Colon (tissue), 2 donors: ENCODE results near the gene HSPE1.
"Not testable (repeated sequence)": the region's sequence is repeated elsewhere in the genome, so short reads cannot be mapped to it uniquely, and the experiment has no call there.

ENCODE experiments used
- FAIRE-seq: peaks from 2 replicates; lab custom pipeline; 2012; peaks lifted over from hg19 to GRCh38; lab: Jason Lieb, UNC
- donor health status: control.
- donor health status: control.

Gene HSPE1

GRCh38 chr2:197499594-197500502 lies at the start of gene HSPE1, which contains the start of gene HSPD1:
Gene HSPE1, plus strand, starts transcription at chr2:197500379. Its CDS starts 58 bp downstream, at chr2:197500437.
Gene HSPD1, minus strand, starts transcription at chr2:197499840. Its CDS starts 992 bp downstream, at chr2:197498848.
- no peak for FAIRE-seq

GRCh38 chr2:197450465-197450864 lies 49.7 kb upstream of the HSPE1 start:
- FAIRE-seq = no peak

- not testable (repeated sequence) for FAIRE-seq
Observed at GRCh38 chr2:197450935-197451358, 49.2 kb upstream of the HSPE1 start.

DNA sequence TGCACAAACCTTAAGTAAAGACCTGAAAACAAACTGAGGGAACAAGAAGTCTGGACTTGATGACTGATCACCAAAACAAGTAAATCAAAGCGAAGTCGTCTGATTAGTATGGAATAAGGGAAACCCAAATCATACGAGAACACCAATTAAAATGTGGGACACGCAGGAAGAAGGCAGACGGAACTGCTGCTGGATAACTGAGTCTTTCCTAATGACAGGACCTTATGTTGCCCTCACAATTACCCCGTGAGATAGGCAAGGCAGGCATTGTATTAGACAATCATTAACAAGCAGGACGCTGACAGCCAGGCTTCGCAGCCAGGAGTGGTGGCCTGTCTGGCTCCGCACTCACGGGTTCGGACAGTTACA lies 47.4 kb upstream of the HSPE1 start:
- FAIRE-seq = no peak

DNA sequence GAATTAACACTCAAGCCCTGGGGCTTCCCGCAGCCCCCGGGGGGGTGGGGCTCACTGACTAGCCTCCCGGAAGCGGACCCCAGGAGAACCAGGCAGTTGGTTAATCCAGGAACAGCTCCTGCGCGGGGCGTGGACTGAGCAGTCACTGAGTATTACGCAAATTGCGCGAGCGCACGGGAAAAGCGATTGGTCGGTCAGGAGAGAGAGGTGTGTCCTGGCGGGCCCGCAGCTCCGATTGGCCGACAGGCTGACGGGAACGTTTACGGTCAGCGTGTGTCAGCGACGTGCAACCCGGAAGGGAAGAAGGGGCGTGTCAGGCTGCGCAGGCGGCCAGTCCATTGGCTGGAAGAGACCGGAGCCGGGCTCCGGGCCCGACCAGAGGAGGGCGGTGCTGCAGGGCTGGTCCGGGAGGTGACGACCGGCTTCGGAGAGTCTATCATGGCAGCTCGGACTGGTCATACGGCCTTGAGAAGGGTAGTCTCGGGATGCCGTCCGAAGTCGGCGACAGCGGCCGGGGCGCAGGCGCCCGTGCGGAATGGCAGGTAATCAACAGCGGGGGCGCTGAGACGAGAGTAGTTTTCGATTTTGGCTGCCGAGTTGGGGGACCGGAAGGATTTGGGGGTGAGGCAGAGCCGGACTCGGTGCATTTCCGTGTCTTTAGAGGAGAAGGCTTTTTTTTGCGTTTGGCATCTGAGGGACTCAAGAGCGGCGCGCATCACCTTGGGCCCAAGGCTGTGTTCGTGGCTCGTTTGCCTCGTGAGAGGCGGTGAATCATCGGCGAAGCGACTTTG lies 46.9 kb upstream of the HSPE1 start, which contains the start of gene COQ10B:
COQ10B (plus strand) TSS at position 430 of the 791 bp plus-strand sequence; CDS start at position 439, 9 bp downstream.
- FAIRE-seq = no peak

GRCh38 chr2:197453914-197454398 lies 46.2 kb upstream of the HSPE1 start:
- FAIRE-seq = no peak

DNA sequence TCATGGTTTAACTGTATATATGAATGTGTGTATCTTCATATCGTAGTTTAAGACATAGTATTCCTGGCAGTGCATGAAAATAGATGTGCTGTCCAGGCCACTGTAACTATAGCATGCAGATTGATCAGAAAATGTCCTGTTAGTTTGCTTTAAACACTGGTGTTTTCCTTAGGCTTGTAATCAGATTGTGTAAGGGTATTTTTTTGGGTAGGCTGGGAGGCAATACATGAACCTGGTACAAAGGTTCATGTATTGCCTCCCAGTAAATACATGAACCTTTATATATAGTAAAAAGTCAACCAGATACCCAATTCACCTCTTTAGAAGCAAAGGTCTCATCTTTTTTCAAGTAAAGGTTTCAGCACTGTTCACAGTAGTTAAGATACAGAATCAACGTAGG lies 45.3 kb upstream of the HSPE1 start:
- FAIRE-seq = no peak

- FAIRE-seq = no peak
Observed at GRCh38 chr2:197455428-197455827, 44.8 kb upstream of the HSPE1 start.

- no peak for FAIRE-seq
Observed at GRCh38 chr2:197460649-197461048, 39.5 kb upstream of the HSPE1 start.

- FAIRE-seq = peak; percentile 10
Observed at GRCh38 chr2:197461057-197461456, 39.1 kb upstream of the HSPE1 start.

DNA sequence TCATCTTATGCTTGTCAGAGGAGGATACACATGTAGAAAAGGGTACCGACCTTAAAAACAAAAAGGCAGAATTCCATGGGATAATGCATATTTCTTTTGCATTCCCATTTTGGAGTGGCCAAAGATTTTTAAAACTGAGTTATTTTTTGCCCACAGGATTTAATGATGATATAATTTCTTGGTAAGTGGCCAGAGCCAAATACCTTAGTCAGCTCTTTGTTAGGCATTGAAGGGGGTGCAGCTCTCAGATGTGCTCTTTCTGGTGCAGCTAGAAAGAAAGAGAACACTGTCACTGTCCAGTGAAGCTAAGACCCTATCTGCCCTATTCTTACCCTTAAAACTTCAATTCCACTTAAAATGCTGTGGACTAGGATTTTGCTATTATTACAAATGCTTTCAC lies 36.0 kb upstream of the HSPE1 start:
- no peak for FAIRE-seq

DNA sequence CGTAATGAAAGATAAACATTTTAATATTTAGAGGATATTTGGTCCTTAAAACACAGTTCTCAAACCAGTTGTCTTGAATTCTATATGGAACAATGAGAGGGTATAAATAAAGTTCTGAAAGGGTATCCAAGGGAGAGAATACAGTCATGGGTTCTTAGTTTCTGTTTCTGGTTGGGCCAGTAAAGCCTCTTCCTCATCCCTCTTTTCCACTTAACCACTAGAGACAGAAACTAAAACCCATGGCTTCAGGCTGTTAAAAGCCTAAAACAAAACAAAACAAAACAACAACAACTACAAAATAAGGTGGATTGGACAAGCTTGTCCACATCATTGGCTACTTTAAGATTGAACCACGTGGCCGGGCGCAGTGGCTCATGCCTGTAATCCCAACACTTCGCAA lies 28.0 kb upstream of the HSPE1 start:
- FAIRE-seq = no peak

- no peak for FAIRE-seq
Observed at GRCh38 chr2:197477797-197478196, 22.4 kb upstream of the HSPE1 start.

GRCh38 chr2:197480165-197481036 lies 19.8 kb upstream of the HSPE1 start:
- FAIRE-seq = no peak

DNA sequence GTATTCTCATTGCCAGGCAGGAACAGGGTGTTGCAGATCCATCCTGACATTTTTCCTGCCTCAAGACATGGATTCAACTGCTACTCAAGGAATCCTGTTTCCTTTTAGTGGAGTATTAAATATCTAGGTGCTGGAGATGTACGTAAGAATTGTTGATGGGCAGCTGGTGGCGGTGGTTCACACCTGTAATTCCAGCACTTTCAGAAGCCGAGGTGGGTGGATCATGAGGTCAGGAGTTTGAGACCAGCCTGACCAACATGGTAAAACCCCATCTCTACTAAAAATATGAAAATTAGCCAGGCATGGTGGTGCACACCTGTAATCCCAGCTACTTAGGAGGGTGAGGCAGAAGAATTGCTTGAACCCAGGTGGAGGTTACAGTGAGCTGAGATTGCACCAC lies 15.9 kb upstream of the HSPE1 start:
- not testable (repeated sequence) for FAIRE-seq

DNA sequence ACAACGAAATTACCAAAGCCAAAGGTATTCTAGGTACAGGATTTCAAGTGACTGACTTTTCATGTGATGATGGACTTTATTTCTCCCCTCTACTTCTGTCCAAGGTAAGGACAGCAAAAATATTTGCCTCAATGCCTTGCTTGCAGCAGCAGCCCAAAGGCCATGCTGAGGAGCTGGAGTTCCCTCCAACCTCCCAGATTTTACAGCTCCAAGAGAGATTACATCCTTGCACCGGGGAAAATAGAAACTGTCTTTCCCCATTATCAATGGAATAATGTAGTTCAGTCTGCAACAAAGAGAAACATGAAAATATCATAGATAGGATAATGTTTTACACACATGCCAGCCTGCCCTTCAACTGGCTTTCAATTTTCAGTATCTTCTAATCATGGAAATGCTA lies 14.0 kb upstream of the HSPE1 start:
- no peak for FAIRE-seq

GRCh38 chr2:197487385-197487784 lies 12.8 kb upstream of the HSPE1 start:
- FAIRE-seq = no peak

DNA sequence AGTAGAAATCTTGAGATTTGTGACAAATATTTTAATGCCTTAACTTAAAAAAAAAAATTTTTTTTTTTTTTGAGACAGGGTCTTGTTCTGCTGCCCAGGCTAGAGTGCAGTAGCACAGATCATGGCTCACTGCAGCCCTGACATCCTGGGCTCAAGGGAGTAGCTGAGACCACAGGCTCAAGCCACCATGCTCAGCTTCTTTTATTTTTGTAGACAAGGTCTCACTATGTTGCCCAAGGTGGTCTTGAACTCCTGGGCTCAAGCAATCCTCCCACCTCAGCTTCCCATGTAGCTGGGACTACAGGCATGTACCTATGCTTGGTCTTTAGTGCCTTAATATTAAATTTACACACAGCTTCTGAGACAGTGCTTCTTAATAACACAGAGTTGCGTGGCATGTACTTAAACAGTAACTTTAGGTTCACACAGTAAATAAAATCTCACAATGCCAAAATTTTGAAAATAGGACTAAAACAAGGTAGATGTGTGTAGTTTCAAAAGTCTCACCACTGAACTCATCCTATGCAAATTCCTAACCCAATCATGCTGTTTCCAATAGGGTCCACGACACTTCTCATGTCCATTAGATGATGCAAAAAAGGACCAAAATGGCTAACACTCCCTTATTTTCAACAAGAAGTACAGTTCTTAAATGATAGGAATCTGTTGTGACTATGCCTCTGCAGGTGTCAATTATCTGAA lies 4.6 kb upstream of the HSPE1 start:
- FAIRE-seq = no peak

GRCh38 chr2:197496695-197497094 lies 3.5 kb upstream of the HSPE1 start:
- FAIRE-seq = no peak

DNA sequence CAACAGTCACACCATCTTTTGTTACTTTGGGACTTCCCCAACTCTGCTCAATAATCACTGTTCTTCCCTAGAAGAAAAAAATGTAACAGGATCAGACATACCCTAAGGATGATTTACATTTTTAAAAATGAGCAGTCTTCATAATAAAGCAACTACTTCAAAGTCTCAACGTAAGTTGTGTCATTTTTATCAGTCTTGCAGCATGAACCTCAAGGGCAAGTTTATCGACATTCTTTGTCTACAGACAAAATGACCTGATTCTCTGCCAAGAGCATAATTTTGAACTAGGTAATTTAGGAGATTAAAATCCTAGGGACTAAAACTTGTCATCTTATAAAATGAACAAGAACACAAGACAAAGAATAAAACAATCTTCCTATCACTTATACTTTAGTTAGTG lies 2.9 kb upstream of the HSPE1 start:
- FAIRE-seq = no peak
